GM12864 (cell line): ENCODE results near the gene CDK14.

Experiments used
- DNase-seq: peaks from one replicate; pipeline ENCODE4 v3.0.0-alpha.2; 2011; ENCODE audit warnings: low read depth
- H3K4me3 ChIP-seq: 2 replicates; pipeline ENCODE4 v1.5.1; 2011; ENCODE audit warnings: mild to moderate bottlenecking, low read depth, low read length, control low read depth
- TF ChIP-seq, protein P1 (sequence below): IDR thresholded peaks from 2 replicates; pipeline ENCODE4 v1.5.1; 2011; ENCODE audit warnings: low read depth, mild to moderate bottlenecking, moderate library complexity, low read length, control low read depth, inconsistent platforms; ENCODE audit errors: missing control alignments

Gene CDK14

DNA sequence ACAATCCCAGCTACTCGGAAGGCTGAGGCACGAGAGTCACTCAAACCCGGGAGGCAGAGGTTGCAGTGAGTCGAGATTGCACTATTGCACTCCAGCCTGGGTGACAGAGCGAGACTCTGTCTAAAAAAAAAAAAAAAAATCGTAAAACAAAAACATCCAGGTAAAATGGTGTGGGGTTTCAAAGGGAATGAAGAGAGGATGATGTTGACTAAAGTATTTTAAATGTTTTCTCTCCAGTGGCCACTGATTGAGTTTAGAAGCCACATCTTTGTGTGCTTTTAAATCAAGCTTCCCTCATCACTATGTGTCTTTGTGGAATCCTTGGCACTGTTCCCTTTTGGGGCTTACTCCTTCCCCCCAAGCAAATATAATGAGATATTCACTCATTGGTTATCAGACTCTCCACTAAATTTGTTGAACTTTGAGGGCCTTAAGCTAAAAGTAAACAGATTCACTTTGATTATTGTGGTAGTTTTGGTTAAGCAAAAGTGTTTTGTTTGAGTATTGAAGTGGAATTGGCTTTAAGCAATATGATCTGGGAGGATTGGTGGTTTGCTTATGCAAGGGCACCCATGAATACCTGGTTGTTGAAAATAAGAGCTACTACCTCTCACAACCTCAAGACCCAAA is 162.9 kb downstream of the CDK14 start:
- TF ChIP-seq, protein P1, sequence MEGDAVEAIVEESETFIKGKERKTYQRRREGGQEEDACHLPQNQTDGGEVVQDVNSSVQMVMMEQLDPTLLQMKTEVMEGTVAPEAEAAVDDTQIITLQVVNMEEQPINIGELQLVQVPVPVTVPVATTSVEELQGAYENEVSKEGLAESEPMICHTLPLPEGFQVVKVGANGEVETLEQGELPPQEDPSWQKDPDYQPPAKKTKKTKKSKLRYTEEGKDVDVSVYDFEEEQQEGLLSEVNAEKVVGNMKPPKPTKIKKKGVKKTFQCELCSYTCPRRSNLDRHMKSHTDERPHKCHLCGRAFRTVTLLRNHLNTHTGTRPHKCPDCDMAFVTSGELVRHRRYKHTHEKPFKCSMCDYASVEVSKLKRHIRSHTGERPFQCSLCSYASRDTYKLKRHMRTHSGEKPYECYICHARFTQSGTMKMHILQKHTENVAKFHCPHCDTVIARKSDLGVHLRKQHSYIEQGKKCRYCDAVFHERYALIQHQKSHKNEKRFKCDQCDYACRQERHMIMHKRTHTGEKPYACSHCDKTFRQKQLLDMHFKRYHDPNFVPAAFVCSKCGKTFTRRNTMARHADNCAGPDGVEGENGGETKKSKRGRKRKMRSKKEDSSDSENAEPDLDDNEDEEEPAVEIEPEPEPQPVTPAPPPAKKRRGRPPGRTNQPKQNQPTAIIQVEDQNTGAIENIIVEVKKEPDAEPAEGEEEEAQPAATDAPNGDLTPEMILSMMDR, result no peak
- DNase-seq, result no peak
- no peak overlapping the region for H3K4me3 ChIP-seq

DNA sequence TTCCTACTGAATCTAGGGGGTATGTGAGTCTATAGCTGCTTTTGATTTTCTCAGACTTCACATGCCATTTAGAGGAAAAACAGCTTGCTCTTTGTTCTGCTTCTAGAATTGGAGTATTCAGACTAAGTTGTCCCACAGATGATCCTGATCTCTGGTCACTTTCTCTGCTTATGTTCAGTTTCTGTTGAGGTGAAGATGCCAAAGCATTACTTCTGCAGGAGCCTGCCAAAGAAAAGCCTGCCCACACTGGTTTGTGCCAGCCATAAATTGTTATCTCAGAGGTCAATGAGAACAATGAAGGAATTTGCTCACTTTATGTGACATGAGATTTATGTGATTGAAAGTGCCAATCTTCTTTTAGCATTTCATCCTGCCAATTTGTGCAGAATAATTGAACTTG is 163.6 kb downstream of the CDK14 start:
- no peak for DNase-seq

DNA sequence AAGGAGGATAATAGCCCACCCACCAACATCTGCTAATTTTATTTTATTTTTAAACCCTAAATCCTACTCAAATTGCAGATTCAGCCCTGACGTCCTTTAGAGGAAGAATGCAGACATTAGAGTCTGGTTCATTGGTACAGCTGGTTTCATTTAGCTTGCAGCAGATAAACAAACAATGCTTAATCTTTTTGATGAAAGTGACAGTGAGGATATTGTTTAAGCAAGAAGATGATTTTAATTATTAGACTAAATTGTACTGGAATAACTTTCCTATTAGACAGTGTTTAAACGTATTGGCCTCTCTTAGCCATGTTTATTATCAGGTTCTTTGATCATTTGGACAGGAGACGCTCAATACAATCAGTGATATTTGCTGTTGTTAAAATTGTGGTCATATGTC is 164.8 kb downstream of the CDK14 start:
- no peak for DNase-seq
- no peak overlapping the region for H3K4me3 ChIP-seq
- TF ChIP-seq, protein P1, result no peak

More for the DNA sequence above, 163.6 kb downstream of the CDK14 start:
- TF ChIP-seq, protein P1, result no peak
- H3K4me3 ChIP-seq, result no peak overlapping the region

DNA sequence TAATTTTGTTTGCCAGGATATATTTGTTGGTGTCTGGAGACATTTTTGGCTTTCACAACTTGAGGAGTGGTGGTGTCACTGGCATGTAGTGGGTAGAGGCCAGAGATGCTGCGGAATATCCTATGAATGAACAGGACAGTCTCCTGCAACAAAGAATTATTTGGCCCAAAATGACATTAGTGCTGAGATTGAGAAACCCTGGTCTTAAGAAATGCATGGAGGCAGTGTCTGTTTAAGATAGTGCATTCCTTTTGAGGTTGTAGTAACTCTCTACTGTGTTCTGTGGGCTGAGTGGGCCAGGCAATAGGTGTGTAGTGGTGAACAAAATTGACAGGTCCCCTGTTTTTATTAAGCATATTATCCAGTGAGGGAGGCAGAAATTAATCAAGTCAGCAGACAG is 165.5 kb downstream of the CDK14 start:
- DNase-seq, result no peak
- H3K4me3 ChIP-seq, result no peak overlapping the region
- TF ChIP-seq, protein P1, result no peak

DNA sequence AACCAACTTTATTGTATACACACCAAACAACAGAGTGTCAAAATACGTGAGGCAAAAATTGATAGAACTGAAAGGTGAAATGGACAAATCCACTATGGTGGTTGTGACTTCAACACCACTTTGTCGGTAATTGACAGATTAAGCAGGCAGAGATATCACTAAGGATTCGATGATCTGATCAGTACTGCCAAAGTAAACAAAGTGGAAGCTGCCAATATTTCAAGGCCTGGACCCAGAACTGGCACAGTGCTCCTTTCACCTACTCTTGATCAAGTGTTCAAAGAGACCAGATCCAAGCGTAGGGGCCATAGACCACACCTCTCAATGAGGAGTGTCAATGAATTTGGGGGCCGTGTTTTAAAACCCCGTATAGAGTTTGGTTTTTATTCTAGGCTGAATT is 167.0 kb downstream of the CDK14 start:
- TF ChIP-seq, protein P1, result no peak
- H3K4me3 ChIP-seq, result no peak overlapping the region
- no peak for DNase-seq

DNA sequence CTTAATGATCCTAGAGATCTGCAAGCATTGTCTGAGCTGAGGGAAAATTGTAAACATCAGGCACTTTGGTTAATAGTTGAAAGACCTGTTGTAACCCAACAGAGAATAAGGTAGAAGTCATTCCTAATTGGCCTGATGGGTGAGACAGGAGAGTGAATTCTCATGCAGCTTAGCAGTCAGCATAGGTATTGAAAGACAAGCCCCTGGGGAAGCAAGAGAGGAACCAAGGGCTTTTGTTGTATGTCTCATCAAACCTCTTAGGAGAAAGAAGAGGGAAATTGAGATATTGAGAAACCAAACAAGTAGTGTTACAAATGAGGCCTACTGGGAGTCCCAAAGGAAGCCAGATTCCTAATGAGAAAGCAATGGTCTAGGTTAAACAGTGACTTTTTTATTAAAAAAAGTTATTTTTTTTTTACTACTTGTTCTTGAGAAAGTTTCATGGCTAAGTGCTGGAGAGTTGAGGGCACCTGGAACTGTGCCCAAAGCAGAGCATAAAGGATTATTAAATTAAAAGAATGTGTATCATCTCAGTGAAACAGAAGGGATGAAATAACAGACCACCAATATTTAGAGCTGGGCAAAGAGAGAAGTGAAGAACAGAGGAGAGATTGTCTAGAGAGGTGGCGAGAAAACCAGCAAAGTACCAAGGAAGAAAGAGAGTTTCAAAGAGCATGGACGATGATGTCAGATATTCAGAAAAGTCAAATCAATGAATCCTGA is 168.9 kb downstream of the CDK14 start:
- TF ChIP-seq, protein P1, result no peak
- DNase-seq, result no peak
- H3K4me3 ChIP-seq, result no peak overlapping the region
